ENCODE measurements around the gene BCAS4.
"Not testable (repeated sequence)": the region's sequence is repeated elsewhere in the genome, so short reads cannot be mapped to it uniquely, and the experiment has no call there.

The BCAS4 gene

GRCh38 chr20:50771419-50772080 is 23.3 kb upstream of the BCAS4 start:
- in situ Hi-C loops (cut with MboI; ENCODE audit: low sequenced_read_pairs): not testable (repeated sequence)

- in situ Hi-C loops (cut with MboI; ENCODE audit: low sequenced_read_pairs): no loop called here
Observed at GRCh38 chr20:50772420-50773185, 22.3 kb upstream of the BCAS4 start.

- in situ Hi-C loops (cut with MboI; ENCODE audit: low sequenced_read_pairs): no loop called here
Observed at GRCh38 chr20:50774515-50774914, 20.3 kb upstream of the BCAS4 start.

GRCh38 chr20:50776122-50776817 is 18.6 kb upstream of the BCAS4 start:
- in situ Hi-C loops (cut with MboI; ENCODE audit: low sequenced_read_pairs): no loop called here

- in situ Hi-C loops (cut with MboI; ENCODE audit: low sequenced_read_pairs): no loop called here
Observed at GRCh38 chr20:50777373-50777772, 17.5 kb upstream of the BCAS4 start.

- in situ Hi-C loops (cut with MboI; ENCODE audit: low sequenced_read_pairs): not testable (repeated sequence)
Observed at GRCh38 chr20:50778994-50779393, 15.9 kb upstream of the BCAS4 start.

GRCh38 chr20:50783390-50783789 is 11.5 kb upstream of the BCAS4 start:
- in situ Hi-C loops (cut with MboI; ENCODE audit: low sequenced_read_pairs): no loop called here

- in situ Hi-C loops (cut with MboI; ENCODE audit: low sequenced_read_pairs): no loop called here
Observed at GRCh38 chr20:50783903-50784302, 11.0 kb upstream of the BCAS4 start.

GRCh38 chr20:50784464-50784863 is 10.4 kb upstream of the BCAS4 start:
- in situ Hi-C loops (cut with MboI; ENCODE audit: low sequenced_read_pairs): no loop called here

GRCh38 chr20:50786703-50787102 is 8.2 kb upstream of the BCAS4 start:
- in situ Hi-C loops (cut with MboI; ENCODE audit: low sequenced_read_pairs): no loop called here

- in situ Hi-C loops (cut with MboI; ENCODE audit: low sequenced_read_pairs): no loop called here
Observed at GRCh38 chr20:50787181-50787580, 7.7 kb upstream of the BCAS4 start.

GRCh38 chr20:50788045-50788991 is 6.5 kb upstream of the BCAS4 start:
- in situ Hi-C loops (cut with MboI; ENCODE audit: low sequenced_read_pairs): no loop called here

GRCh38 chr20:50789968-50790650 is 4.8 kb upstream of the BCAS4 start:
- in situ Hi-C loops (cut with MboI; ENCODE audit: low sequenced_read_pairs): no loop called here

GRCh38 chr20:50790651-50791277 is 4.1 kb upstream of the BCAS4 start:
- in situ Hi-C loops (cut with MboI; ENCODE audit: low sequenced_read_pairs): no loop called here

GRCh38 chr20:50792708-50793574 is 1.9 kb upstream of the BCAS4 start:
- in situ Hi-C loops (cut with MboI; ENCODE audit: low sequenced_read_pairs): no loop called here

GRCh38 chr20:50793575-50794016 is 1.3 kb upstream of the BCAS4 start:
- in situ Hi-C loops (cut with MboI; ENCODE audit: low sequenced_read_pairs): not testable (repeated sequence)

GRCh38 chr20:50794181-50794845 is 548 bp upstream of the BCAS4 start:
- in situ Hi-C loops (cut with MboI; ENCODE audit: low sequenced_read_pairs): no loop called here

- in situ Hi-C loops (cut with MboI; ENCODE audit: low sequenced_read_pairs): no loop called here
Observed at GRCh38 chr20:50797142-50797541, 2.3 kb downstream of the BCAS4 start.
